SK-N-MC (cell line): ENCODE results near the gene DNAJC2.
"Not testable (repeated sequence)": the region's sequence is repeated elsewhere in the genome, so short reads cannot be mapped to it uniquely, and the experiment has no call there.

Source experiments
- FOXP2 ChIP-seq: optimal IDR thresholded peaks from 2 replicates; pipeline ENCODE3; 2011; ENCODE audit warnings: mild to moderate bottlenecking, moderate library complexity; ENCODE audit not compliant: insufficient read depth; ENCODE audit errors: extremely low read length, control extremely low read depth
- POLR2AphosphoS5 ChIP-seq: IDR thresholded peaks from 2 replicates; pipeline ENCODE4 v1.6.1; 2012; ENCODE audit warnings: mild to moderate bottlenecking, low read depth, low read length, borderline replicate concordance

DNA sequence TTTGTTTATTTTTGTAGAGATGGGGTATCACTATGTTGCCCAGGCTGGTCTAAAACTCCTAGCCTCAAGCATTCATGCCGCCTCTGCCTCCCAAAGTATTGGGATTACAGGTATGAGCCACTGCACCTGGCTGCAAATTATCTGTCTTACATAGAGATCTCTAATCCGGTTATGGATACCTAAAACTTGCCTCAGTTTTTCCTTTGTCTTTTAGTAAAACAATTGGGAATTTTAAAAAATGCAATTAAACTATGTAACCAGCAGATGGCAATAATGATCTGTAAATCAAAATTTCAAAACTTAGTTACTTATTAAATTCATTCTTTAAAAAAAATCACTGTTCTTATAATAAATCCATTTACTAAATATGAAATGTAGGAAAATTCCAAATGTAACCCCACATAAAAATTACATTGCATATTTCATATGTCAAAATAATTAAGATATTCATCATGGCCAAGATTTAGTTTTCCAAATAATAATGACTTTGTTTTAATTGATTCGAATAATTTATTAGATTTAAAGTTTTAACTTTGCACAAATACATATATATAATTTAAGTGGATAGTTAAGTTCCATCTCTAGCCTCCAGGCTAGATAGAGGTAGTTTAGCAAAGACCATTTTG, 61.7 kb downstream of the DNAJC2 start:
- not testable (repeated sequence) for TF ChIP-seq FOXP2, POLR2AphosphoS5
